ENCODE measurements around the gene LRP1B.
"Not testable (repeated sequence)": the region's sequence is repeated elsewhere in the genome, so short reads cannot be mapped to it uniquely, and the experiment has no call there.

Gene LRP1B

DNA sequence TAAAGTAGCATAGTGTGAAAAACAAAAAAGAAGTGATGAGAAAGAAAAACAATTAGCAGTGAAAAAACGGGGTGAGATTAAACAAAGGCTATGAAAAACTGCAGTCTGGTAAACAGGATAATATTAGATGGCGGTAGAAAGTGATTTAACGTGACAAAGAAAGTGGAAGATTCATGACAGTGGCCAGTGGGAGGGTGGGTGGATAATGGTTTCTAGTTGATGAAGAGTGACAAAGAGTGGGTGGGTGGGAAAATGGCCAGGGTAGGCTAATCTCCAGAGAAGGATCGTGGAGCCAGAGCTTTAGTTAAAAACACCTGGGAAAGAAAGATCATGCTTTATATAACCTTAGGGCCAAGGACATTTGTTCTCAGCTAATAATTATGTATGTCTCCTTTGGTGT lies 1667.8 kb downstream of the LRP1B start:
- DNase-seq = no peak

DNA sequence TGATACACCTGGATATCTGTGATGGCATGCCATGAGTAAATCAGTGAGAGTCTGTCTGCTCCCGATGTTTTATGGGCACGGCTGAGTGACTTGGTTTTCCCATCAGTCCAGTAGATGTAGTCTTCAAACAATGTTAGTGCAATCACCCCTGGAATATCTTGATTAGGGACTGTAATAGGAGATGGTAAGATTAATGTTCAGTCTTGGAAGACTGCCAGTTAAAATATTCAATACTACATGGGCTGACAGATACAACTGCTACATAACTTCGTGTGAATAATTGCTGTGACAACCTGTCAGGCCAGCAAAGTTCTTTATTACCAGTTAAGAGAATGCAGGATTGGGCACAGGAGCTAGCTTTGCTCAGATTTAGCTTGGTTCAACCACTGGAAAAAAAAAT lies 1673.3 kb downstream of the LRP1B start:
- DNase-seq = no peak

DNA sequence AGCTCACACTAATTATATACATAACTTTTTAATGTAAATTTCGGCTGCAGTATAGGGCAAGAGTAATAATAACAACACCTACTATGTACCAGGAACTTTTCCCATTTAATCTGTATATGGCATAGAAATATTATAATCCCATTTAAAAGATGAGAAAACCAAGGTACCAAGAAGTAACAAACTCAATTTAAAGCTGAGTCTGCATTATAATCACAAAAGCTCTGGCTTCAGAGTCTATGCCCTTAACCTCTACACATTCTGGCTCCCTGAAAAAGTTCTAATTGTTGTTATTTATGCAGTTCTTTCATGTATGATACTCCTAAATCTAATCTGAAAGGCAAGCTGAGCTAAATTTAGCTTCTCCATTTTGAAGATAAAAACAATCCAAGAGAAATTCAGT lies 1675.5 kb downstream of the LRP1B start:
- DNase-seq = no peak

DNA sequence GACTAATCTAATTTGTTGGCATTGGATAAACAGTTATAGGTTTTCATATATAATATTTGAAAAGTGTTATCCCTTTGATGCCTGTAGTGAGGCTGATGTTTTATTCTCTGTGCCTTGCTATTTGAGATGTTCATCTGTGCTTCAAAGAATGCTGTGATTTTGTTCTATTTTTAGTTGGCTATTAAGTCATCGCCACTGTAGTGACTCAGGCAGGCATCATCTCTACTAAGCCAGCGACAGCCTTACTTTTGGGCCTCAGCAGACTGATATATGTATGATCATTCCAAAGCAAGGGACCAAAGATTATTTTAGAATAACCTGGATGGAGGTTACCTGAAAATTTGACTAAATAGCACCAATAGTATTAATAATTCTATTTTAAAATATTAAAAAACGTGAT lies 1676.1 kb downstream of the LRP1B start:
- no peak for DNase-seq

DNA sequence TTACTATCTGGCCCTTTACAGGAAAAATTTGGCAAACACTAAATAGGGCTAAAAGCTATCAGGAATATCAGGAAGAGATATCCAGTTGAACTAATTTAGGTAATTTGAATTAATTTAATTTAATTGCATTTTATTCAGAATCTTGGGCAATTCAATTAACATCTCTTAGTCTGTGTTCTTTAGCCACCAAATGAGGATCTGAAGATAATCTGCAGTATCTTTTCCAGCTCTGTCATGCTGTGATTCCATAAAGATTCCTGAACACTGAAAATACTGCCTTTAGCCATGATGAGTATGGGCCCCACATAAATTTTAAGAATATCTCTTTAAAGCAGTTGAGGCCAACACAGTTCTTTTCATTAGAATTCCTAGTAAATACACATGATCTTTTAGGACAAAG lies 1679.5 kb downstream of the LRP1B start:
- no peak for DNase-seq

DNA sequence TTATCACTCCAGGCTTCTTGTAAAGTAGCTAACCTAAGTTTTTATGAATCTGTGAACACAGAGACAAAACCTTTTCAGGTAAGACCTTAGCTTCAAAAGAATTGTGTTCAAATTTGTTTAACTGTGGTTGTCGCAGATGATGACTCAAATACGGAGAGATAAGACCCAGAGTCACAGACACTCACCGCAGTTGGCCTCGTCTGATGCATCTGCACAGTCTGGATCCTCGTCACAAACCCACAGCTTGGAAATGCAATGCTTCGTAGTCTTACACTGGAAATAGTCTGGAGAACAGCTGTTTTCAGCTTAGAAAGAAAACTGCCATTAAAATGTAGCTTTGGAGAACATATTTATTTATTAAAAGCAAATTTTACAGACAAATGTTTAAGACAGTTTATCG lies 1688.5 kb downstream of the LRP1B start:
- DNase-seq = no peak

DNA sequence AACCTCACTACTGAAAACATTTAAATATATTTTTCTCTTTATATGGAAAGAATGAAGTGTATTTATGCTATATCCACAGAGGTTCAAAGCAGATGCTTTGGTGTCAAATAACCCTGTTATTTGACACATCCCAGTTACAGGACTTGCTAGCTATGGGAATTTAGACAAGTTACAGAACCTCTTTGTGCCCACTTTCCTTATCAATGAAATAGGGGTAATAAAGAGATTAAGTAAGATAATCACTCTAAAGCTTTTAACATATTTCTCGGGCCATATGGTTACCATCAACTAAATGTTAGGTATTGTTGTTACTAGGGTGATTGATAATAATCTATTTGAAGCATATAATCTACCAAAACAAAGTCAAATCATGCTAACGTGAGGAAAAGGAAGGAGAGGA lies 1690.0 kb downstream of the LRP1B start:
- no peak for DNase-seq

DNA sequence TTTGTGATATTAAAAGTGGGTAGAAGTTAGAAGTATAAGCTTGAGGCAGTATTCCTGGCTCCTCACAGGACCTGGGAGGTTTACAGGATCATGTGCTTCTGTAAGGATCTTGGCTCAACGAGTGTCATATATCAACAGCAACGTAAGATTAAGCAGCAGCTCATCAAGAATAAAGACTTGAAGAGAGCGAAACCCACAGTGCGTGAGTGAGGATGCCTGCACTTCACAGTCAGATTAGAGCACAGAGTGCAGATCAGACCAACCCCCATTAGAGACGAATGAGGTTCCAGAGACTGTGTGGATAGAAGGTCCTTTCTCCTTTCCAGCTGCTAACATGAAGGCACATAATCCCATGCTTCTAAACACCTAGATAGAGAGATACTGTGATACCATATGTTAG lies 1693.9 kb downstream of the LRP1B start:
- DNase-seq = no peak

DNA sequence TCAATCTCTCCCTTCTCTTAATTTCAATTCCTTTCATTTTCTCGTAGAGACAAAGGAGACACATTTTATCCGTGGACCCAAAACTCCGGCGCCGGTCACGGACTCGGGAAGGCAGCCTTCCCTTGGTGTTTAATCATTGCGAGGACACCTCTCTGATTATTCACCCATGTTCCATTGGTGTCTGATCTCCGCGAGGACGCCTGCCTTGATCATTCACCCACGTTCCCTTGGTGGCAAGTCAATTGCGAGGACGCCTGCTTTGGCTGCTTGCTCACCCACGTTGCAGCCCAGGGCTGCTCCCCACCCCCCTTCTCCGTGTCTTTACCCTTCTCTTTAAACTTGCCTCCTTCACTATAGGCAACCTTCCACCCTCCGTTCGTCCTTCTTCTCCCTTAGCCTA lies 1703.8 kb downstream of the LRP1B start:
- not testable (repeated sequence) for DNase-seq

DNA sequence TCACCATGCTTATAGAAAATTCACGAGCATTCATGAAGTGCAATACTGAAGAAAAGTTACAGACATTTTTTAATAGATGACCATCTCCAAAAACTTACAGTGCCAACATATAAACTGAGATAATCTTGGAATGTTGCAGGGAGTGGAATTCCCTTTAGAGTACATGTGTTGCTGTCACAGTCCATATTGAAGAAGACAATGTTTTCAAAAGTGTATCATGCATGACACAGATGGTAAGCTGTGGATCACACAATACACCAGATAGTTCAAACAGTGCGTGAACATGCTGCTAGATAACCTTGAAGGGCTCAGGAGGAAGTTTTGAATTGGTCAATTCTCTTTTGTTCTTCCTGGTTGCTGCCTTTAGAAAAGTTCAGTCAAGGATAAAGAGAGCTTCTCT lies 1706.3 kb downstream of the LRP1B start:
- DNase-seq = no peak

DNA sequence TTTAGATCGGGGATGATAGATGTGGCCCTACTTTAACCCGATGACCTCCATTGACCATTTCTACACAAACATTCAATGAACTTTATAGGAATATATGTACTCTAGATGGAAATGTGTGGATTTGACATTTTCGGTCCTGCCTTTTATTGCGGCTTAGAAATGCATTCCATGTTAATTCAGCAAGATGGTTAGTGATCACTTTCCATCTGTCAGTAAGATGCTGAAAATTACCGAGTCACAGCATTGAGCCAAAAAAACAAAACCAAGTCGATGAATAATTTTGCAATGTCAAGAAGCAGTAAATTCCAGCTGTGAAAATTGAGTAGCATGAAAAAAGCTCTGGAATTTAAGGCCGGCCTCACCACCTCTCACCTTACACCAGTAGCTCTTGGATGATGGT lies 1708.1 kb downstream of the LRP1B start:
- no peak for DNase-seq

DNA sequence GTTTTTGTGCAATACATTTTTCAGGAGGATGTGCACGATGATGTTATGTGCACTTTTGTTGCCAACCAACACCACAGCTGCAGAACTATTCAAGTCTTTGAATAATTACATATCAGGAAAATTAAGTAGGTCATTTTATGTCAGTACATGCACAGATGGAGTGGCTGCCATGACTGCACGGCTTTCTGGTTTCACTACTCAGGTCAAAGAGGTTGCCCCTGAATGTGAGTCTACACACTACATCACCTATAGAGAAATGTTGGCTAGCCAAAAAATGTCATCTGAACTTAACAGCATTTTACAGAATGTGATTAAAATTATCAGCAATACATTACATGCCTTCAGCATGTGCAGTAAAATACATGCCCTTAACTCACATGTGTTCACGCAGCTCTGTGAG lies 1713.3 kb downstream of the LRP1B start:
- DNase-seq = no peak

DNA sequence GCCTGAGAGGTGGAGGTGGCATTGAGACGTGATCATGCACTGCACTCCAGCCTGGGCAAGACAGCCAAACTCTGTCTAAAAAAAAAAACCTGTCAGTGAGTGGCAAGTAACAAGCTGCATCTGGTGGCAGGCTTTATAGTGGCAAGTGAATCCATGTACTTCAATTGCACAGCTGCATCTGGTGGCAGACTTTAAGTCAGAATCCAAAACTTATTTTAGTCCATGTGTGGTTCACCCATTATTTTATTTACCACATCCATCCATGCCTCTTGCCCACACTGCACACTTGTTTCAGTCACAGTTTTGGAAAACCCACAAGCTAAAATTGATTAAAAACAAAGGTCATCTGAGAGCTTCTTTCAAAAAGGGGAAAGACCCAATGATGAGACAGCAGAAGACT lies 1714.2 kb downstream of the LRP1B start:
- DNase-seq = no peak

DNA sequence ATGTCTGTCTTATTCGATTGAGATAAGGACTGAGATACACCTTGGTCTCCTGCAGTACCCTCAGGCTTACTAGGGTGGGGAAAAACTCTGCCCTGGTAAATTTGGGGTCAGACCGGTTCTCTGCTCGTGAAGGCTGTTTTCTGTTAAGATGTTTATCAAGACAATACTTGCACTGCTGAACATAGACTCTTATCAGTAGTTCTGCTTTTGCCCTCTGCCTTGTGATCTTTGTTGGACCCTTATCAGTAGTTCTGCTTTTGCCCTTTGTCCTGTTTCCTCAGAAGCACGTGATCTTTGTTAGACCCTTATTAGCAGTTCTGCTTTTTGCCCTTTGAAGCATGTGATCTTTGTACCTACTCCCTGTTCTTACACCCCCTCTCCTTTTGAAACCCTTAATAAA lies 1715.8 kb downstream of the LRP1B start:
- DNase-seq = peak; percentile 5

DNA sequence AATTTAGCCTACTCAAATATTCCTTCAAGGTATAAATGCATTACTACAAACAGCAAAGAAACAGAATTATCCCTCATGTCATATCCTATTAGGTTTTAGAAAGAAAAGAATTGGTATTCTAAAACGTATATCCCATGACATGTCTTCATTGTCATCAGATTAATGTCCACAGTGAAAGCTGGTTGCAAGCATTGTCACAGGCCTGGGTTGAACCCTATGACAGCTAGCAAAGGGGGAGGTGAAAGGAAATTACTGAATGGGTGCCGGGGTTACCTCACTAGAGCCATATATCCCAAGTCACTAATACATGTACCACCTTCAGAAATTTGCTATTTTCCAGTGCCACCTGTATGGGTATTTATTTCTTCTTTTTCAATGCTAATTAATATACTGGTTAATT lies 1720.1 kb downstream of the LRP1B start:
- DNase-seq = no peak

DNA sequence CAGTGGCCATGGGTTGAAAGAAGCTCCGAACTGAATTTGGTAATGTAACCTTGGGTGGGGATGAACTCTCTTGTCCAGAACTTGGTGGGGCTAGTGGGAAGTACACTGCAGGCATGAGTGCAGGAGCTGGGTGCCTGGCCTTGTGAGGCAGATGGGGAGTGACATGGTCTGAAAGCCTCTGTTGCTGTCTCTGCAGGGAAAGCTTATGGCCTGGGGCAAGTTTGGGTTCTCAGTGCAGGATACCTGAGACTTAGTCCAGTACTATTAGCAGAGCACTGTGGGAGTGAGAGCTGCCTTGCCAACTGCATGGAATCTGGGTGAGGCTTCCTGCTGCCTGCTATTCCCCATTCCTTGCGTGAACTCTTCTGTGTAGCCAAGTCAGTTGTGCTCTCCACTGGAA lies 1729.8 kb downstream of the LRP1B start:
- DNase-seq = no peak

DNA sequence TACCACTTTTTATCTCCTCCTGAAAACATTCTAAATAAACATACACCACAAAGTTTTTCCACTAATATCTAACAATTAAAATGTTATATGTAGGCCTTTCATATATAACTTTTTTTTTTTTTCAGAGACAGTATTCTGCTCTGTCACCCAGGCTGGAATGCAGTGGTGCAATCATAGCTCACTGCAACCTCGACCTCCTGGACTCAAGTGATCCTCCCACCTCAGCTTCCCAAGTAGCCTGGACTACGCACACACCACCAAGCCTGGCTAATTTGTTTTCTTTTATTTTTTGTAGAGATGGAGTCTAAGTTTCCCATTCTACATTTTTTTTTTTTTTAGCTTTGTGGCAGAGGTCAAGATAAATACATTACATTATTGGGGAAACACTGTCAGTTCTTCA lies 1738.0 kb downstream of the LRP1B start:
- no peak for DNase-seq

DNA sequence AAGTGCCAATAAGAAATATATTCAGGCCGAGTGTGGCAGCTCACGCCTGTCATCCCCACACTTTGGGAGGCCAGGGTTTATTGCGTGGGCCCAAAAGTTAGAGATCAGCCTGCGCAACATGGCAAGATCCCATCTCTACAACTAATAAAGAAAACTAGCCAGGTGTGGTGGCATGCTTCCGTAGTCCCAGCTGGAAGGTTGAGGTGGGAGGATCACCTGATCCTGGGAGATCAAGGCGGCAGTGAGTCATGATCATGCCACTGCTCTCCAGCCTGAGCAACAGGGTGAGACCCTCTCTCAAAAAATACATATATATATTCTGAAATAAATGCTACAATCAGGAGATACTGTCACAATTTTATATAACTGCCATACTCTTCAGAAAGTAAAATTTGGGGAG lies 1745.9 kb downstream of the LRP1B start:
- no peak for DNase-seq

DNA sequence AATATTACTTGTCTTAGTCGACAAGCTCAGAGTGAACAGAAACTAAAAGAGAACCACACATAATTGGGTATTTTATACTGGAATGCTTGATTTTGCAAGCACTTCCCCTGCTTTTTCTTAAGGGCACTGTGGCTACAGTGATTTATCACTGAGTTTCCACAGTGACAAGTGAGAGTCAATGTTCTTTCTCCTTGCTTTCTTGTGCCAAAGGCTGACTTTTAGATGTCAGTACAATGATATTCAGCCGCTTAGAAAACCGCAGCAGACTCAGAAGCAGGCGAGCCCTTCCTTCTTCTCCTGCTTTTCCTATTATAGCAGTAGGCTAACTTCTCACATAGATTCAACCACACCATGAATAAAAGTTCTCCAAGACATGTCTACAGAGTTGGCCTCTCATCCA lies 1747.0 kb downstream of the LRP1B start:
- no peak for DNase-seq

DNA sequence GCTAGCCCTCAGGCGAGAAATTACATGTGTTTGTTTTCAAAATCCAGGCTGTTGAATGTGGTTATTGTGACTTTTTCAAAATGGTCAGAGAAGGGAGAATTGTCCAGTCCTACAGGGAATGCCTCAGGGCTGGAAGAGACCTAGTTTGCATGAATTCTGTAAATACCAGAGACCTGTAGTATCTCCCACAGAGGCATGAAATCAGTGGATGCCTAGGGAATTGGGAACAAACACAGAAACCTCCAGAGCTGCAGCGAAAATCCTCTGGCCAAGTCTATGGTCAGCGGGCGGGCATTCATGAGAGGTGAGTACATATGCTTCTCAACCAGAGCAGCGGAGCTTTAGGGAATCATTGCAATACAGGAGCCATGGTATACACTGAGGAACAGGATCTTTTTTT lies 1754.1 kb downstream of the LRP1B start:
- DNase-seq = no peak

DNA sequence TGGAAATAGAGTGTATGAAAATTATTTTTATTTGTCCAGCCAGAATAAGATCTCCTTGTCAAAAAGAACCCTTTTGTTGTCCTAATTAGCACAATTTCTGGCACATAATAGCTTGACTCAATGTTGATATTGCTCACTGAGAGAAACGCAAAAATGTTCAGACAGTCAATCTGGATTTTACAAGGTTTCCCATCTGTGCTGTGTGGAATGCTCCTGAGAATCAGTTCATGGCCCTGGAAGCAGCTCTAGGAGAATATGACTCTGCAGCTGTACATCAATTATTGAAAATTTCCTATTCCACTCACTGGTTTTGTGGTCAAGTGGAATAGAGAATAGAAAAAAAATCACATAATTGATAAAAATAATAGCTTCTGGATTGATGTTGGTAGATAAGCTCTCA lies 1767.7 kb downstream of the LRP1B start:
- DNase-seq = no peak

DNA sequence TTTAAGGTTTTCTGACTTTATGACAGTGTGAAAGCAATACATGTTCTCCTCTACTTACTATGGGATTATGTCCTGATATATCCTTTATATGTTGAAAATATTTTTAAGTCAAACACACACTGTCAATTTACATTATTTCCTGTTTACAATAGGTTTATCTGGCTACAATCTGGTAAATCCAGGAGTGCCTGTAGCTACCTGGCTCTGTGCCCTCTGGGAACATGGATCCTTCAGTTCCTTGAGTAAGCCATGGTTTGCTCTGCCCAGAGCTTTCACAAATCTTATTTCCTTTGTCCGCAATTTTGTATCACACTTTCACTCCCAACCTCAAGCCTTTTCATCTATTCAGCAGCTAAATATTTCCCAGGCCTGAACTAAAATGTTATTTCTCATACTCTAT lies 1768.5 kb downstream of the LRP1B start:
- no peak for DNase-seq

DNA sequence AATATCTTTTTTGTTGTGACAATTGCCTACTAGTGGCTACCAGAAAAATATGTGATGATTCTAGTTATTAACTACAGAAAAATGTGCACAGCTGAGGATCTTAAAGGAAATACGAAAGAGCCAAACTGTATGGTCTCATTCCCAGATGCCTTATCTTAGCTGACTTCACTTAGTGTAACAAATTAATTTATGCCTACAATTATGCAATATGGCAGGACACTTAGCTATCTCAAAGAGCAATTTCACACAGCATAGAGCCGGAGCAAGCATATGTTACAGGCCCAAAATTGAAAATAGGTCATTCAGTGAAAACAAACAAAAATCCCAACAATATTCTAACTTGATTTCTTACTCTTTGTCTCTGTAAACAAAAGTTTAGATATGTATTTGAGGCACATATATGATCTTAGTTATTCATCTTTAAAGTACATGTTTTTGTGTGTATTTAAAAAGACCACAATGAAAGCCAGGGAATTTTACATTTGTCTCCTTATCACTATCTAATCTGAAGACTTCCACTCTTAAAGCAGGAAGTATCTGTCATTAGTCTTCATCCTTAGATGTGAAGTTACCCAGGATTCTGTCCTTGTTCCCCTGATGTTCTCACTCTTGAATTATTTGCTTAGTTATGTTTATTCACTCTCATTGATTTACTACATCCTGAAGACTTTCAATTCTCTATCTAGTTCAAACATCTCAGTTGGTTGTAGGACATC lies 1771.6 kb downstream of the LRP1B start:
- DNase-seq = no peak

DNA sequence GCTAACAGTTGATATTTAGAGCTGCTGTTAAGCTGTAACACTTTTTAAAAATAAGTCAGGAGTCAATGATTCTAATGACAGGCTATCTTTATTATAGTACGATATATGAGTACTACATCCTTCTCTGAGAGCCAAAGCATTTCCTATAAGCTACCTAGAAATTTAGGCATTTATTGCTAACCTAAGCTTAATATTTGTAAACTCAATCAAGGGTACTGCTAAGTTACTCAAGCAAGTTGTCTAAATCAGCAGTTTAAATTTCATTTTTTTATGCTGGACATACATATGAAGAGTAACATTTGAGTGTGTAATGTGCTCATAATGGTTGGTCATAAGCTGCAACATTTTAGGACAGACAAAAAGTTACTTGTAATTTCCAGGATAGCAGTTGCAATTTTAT lies 1774.1 kb downstream of the LRP1B start:
- no peak for DNase-seq

DNA sequence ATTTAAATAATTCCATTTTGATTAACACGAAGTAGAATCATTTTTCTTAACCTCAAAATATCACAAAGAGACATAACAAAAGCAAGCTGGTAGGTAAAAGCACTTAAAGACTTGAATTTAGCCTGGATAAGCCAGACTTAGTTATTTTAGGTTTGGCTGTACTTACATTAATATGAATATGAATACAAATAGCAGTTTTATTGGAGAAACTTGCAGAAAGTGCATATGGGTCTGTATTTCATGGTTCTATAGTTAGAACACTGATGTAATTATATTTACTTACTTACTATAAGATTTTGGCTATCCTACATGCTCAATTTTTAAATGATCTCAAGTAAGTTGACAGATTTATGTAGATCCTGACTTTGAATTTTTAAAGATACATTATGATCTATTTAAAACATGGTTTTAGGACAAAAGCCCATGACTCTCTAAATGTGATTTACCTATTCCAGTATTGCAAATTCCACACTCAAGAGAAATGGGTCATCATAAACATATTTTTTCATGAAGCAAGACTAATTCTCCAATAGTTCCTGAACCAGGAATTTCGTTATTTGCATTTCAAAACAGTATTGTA lies 1775.2 kb downstream of the LRP1B start:
- DNase-seq = no peak
